Astrocyte (in vitro differentiated cells and primary cell): ENCODE data around the gene ASAH2B.
"Not testable (repeated sequence)": the region's sequence is repeated elsewhere in the genome, so short reads cannot be mapped to it uniquely, and the experiment has no call there.

ENCODE experiments used
- EZH2 ChIP-seq: IDR thresholded peaks from 2 replicates; pipeline ENCODE4 v1.6.1; 2012; ENCODE audit warnings: mild to moderate bottlenecking, low read length, inconsistent platforms; ENCODE audit not compliant: insufficient read depth
- TF ChIP-seq, protein P1 (sequence below): IDR thresholded peaks from 2 replicates; pipeline ENCODE4 v1.5.1; 2011; ENCODE audit warnings: low read depth, mild to moderate bottlenecking, inconsistent platforms, low read length, moderate library complexity; ENCODE audit not compliant: insufficient read depth

DNA sequence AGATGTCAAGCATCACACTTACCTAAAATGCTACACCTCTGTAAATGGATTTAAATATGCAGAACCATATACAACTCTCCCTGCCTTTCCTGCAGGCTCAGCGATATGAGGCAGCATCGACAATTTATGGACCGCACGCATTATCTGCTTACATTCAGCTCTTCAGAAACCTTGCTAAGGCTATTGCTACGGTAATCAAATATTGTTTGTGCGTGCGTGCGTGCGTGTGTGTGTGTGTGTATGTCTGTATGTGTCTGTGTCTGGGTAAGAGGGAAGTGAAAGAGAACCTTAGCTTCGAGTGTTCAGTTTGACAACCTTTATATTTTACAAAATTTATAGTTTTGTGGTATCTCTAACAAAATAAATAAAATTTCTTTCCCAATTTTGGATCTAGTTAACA, 3.1 kb downstream of the ASAH2B start:
- not testable (repeated sequence) for TF ChIP-seq EZH2
- TF ChIP-seq, protein P1, sequence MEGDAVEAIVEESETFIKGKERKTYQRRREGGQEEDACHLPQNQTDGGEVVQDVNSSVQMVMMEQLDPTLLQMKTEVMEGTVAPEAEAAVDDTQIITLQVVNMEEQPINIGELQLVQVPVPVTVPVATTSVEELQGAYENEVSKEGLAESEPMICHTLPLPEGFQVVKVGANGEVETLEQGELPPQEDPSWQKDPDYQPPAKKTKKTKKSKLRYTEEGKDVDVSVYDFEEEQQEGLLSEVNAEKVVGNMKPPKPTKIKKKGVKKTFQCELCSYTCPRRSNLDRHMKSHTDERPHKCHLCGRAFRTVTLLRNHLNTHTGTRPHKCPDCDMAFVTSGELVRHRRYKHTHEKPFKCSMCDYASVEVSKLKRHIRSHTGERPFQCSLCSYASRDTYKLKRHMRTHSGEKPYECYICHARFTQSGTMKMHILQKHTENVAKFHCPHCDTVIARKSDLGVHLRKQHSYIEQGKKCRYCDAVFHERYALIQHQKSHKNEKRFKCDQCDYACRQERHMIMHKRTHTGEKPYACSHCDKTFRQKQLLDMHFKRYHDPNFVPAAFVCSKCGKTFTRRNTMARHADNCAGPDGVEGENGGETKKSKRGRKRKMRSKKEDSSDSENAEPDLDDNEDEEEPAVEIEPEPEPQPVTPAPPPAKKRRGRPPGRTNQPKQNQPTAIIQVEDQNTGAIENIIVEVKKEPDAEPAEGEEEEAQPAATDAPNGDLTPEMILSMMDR: not testable (repeated sequence)
